ENCODE measurements around the gene THBS1.

Gene THBS1

GRCh38 chr15:39582977-39583595, 2.2 kb downstream of the THBS1 start:
- no peak for TF ChIP-seq ZNF384 (IDR thresholded peaks at IDR 0.05)
- TF ChIP-seq TARDBP (IDR thresholded peaks at IDR 0.05): no peak
- TF ChIP-seq L3MBTL2 (conservative IDR thresholded peaks at IDR 0.05): no peak
- no peak for TF ChIP-seq FOXK2 (IDR thresholded peaks at IDR 0.05)
- no peak for TF ChIP-seq SUZ12 (IDR thresholded peaks at IDR 0.05)
- TF ChIP-seq ARNT (IDR thresholded peaks at IDR 0.05): no peak
- TF ChIP-seq, protein P1, sequence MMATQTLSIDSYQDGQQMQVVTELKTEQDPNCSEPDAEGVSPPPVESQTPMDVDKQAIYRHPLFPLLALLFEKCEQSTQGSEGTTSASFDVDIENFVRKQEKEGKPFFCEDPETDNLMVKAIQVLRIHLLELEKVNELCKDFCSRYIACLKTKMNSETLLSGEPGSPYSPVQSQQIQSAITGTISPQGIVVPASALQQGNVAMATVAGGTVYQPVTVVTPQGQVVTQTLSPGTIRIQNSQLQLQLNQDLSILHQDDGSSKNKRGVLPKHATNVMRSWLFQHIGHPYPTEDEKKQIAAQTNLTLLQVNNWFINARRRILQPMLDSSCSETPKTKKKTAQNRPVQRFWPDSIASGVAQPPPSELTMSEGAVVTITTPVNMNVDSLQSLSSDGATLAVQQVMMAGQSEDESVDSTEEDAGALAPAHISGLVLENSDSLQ (IDR thresholded peaks at IDR 0.05): no peak
- TF ChIP-seq FOXM1 (IDR thresholded peaks at IDR 0.05; ENCODE audit: borderline replicate concordance): no peak
- TF ChIP-seq ELF4 (IDR thresholded peaks at IDR 0.05): no peak
- TF ChIP-seq NFRKB (IDR thresholded peaks at IDR 0.05): no peak
- no peak for TF ChIP-seq HDGF (IDR thresholded peaks at IDR 0.05; ENCODE audit: borderline replicate concordance)
- TF ChIP-seq FOXA1 (IDR thresholded peaks at IDR 0.05): no peak
- no peak for TF ChIP-seq CTBP1 (IDR thresholded peaks at IDR 0.05; ENCODE audit: borderline replicate concordance)
- no peak for TF ChIP-seq LEF1 (IDR thresholded peaks at IDR 0.05; ENCODE audit: borderline replicate concordance)
- no peak for TF ChIP-seq SP1 (IDR thresholded peaks at IDR 0.05)
- TF ChIP-seq BHLHE40 (IDR thresholded peaks at IDR 0.05; ENCODE audit: borderline replicate concordance): no peak
- POLR2A ChIA-PET: no interaction called here
- no peak for DNase-seq (ENCODE audit: extremely low spot score)
- CTCF ChIA-PET: no interaction called here

- ChIA-PET CTCF (no interaction called here), POLR2A (no interaction called here)
- TF ChIP-seq ARNT (IDR thresholded peaks at IDR 0.05) (no peak), FOXA1 (IDR thresholded peaks at IDR 0.05) (no peak), ZNF384 (IDR thresholded peaks at IDR 0.05) (no peak), CTBP1 (IDR thresholded peaks at IDR 0.05; ENCODE audit: borderline replicate concordance) (no peak), BHLHE40 (IDR thresholded peaks at IDR 0.05; ENCODE audit: borderline replicate concordance) (no peak), TARDBP (IDR thresholded peaks at IDR 0.05) (no peak), L3MBTL2 (conservative IDR thresholded peaks at IDR 0.05) (no peak), LEF1 (IDR thresholded peaks at IDR 0.05; ENCODE audit: borderline replicate concordance) (no peak), NFRKB (IDR thresholded peaks at IDR 0.05) (no peak), ELF4 (IDR thresholded peaks at IDR 0.05) (no peak), HDGF (IDR thresholded peaks at IDR 0.05; ENCODE audit: borderline replicate concordance) (no peak), SUZ12 (IDR thresholded peaks at IDR 0.05) (no peak)
- TF ChIP-seq, protein P1 (IDR thresholded peaks at IDR 0.05): no peak
- peak; percentile 9 for DNase-seq (ENCODE audit: extremely low spot score)
Measured at GRCh38 chr15:39583596-39584265, 2.9 kb downstream of the THBS1 start.

GRCh38 chr15:39584266-39584659, 3.4 kb downstream of the THBS1 start:
- ChIA-PET CTCF (no interaction called here), POLR2A (no interaction called here)
- TF ChIP-seq FOXA1 (IDR thresholded peaks at IDR 0.05): no peak
- TF ChIP-seq FOXM1 (IDR thresholded peaks at IDR 0.05; ENCODE audit: borderline replicate concordance): no peak
- TF ChIP-seq, protein P1 (IDR thresholded peaks at IDR 0.05): no peak
- no peak for TF ChIP-seq HDGF (IDR thresholded peaks at IDR 0.05; ENCODE audit: borderline replicate concordance)
- TF ChIP-seq ARNT (IDR thresholded peaks at IDR 0.05): no peak
- TF ChIP-seq CTBP1 (IDR thresholded peaks at IDR 0.05; ENCODE audit: borderline replicate concordance): no peak
- TF ChIP-seq FOXK2 (IDR thresholded peaks at IDR 0.05): no peak
- no peak for TF ChIP-seq ZNF384 (IDR thresholded peaks at IDR 0.05)
- no peak for TF ChIP-seq ELF4 (IDR thresholded peaks at IDR 0.05)
- TF ChIP-seq BHLHE40 (IDR thresholded peaks at IDR 0.05; ENCODE audit: borderline replicate concordance): no peak
- no peak for TF ChIP-seq SUZ12 (IDR thresholded peaks at IDR 0.05)
- no peak for DNase-seq (ENCODE audit: extremely low spot score)

GRCh38 chr15:39584662-39585388, 3.9 kb downstream of the THBS1 start:
- CTCF ChIA-PET: no interaction called here
- DNase-seq (ENCODE audit: extremely low spot score): no peak
- TF ChIP-seq ZNF384 (IDR thresholded peaks at IDR 0.05) (no peak), FOXM1 (IDR thresholded peaks at IDR 0.05; ENCODE audit: borderline replicate concordance) (no peak), HDGF (IDR thresholded peaks at IDR 0.05; ENCODE audit: borderline replicate concordance) (no peak), FOXA1 (IDR thresholded peaks at IDR 0.05) (no peak), FOXK2 (IDR thresholded peaks at IDR 0.05) (no peak), TARDBP (IDR thresholded peaks at IDR 0.05) (no peak), CTBP1 (IDR thresholded peaks at IDR 0.05; ENCODE audit: borderline replicate concordance) (no peak), LEF1 (IDR thresholded peaks at IDR 0.05; ENCODE audit: borderline replicate concordance) (no peak)
- POLR2A ChIA-PET: no interaction called here

DNA sequence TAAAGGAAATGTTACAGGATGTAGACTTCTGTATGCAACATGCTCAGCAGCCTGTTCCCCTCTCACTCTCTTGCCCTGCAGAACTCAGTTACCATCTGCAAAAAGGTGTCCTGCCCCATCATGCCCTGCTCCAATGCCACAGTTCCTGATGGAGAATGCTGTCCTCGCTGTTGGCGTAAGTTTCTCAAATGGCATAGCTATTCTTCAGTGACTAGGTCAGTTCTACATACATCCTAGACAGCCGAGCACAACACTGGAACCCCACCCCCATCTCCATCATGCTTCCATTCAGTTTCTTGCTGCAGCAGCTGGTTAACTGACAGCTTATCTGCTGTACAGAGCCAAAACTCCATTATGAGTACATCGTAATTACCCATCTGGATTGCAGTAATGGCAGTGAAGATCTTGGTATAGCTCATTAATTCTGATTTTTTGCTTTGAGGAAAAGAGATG, 4.5 kb downstream of the THBS1 start:
- TF ChIP-seq FOXA1 (IDR thresholded peaks at IDR 0.05) (no peak), SUZ12 (IDR thresholded peaks at IDR 0.05) (no peak), ARNT (IDR thresholded peaks at IDR 0.05) (no peak), SP1 (IDR thresholded peaks at IDR 0.05) (no peak)
- TF ChIP-seq, protein P1 (IDR thresholded peaks at IDR 0.05): no peak
- DNase-seq (ENCODE audit: extremely low spot score): no peak
- POLR2A ChIA-PET: no interaction called here
- CTCF ChIA-PET: no interaction called here
